ENCODE measurements around the gene ZNF304.

The ZNF304 gene

GRCh38 chr19:57320180-57321084 lies 30.6 kb upstream of the ZNF304 start, which contains the start of gene ZNF543:
TSS of gene ZNF543 (plus strand) at chr19:57320472. CDS start at chr19:57320854, 382 bp downstream.
- peaks cover 5% of the 10 kb centered on the region for H3K4me1 ChIP-seq (ENCODE audit: insufficient read depth, poor library complexity, severe bottlenecking)
- H3K9me3 ChIP-seq (ENCODE audit: severe bottlenecking), result no peaks in the 10 kb centered on the region
- H3K36me3 ChIP-seq (ENCODE audit: low read depth), result peaks cover 20% of the 10 kb centered on the region
- ATAC-seq (ENCODE audit: low read depth), result peak; percentile 99
- peak within 1 kb of the TSS; percentile 6 for H3K27ac ChIP-seq (ENCODE audit: poor library complexity, severe bottlenecking)
- TF ChIP-seq CTCF (IDR thresholded peaks at IDR 0.05; ENCODE audit: poor library complexity, severe bottlenecking), result no peak
- peak; percentile 95 for DNase-seq (ENCODE audit: low spot score)
- no peaks in the 10 kb centered on the region for H3K27me3 ChIP-seq (ENCODE audit: insufficient read depth, poor library complexity, severe bottlenecking)
- H3K4me3 ChIP-seq (ENCODE audit: severe bottlenecking), result peak within 1 kb of the TSS; percentile 82

- no peaks in the 10 kb centered on the region for H3K27me3 ChIP-seq (ENCODE audit: insufficient read depth, poor library complexity, severe bottlenecking)
- peaks cover 5% of the 10 kb centered on the region for H3K4me1 ChIP-seq (ENCODE audit: insufficient read depth, poor library complexity, severe bottlenecking)
- H3K4me3 ChIP-seq (ENCODE audit: severe bottlenecking), result peak overlapping the region; percentile 82
- H3K36me3 ChIP-seq (ENCODE audit: low read depth), result peaks cover 27% of the 10 kb centered on the region
- no peaks in the 10 kb centered on the region for H3K9me3 ChIP-seq (ENCODE audit: severe bottlenecking)
- no peak overlapping the region for H3K27ac ChIP-seq (ENCODE audit: poor library complexity, severe bottlenecking)
- DNase-seq (ENCODE audit: low spot score) (no peak), ATAC-seq (ENCODE audit: low read depth) (no peak)
- no peak for TF ChIP-seq CTCF (IDR thresholded peaks at IDR 0.05; ENCODE audit: poor library complexity, severe bottlenecking)
Observed at GRCh38 chr19:57321116-57321515, 30.0 kb upstream of the ZNF304 start.

- no peaks in the 10 kb centered on the region for H3K9me3 ChIP-seq (ENCODE audit: severe bottlenecking)
- no peak for TF ChIP-seq CTCF (IDR thresholded peaks at IDR 0.05; ENCODE audit: poor library complexity, severe bottlenecking)
- DNase-seq (ENCODE audit: low spot score), result no peak
Observed at GRCh38 chr19:57321751-57322150, 29.3 kb upstream of the ZNF304 start.

GRCh38 chr19:57324992-57325391 lies 26.1 kb upstream of the ZNF304 start:
- no peak overlapping the region for H3K27ac ChIP-seq (ENCODE audit: poor library complexity, severe bottlenecking)
- TF ChIP-seq CTCF (IDR thresholded peaks at IDR 0.05; ENCODE audit: poor library complexity, severe bottlenecking), result no peak
- peaks cover 5% of the 10 kb centered on the region for H3K4me1 ChIP-seq (ENCODE audit: insufficient read depth, poor library complexity, severe bottlenecking)
- H3K4me3 ChIP-seq (ENCODE audit: severe bottlenecking), result no peak overlapping the region
- ATAC-seq (ENCODE audit: low read depth), result no peak
- DNase-seq (ENCODE audit: low spot score), result no peak
- H3K27me3 ChIP-seq (ENCODE audit: insufficient read depth, poor library complexity, severe bottlenecking), result no peaks in the 10 kb centered on the region
- H3K36me3 ChIP-seq (ENCODE audit: low read depth), result peaks cover 58% of the 10 kb centered on the region
- H3K9me3 ChIP-seq (ENCODE audit: severe bottlenecking), result no peaks in the 10 kb centered on the region

More at GRCh38 chr19:57321751-57322150, 29.3 kb upstream of the ZNF304 start:
- Histone ChIP-seq H3K27ac (ENCODE audit: poor library complexity, severe bottlenecking) (no peak overlapping the region), H3K4me3 (ENCODE audit: severe bottlenecking) (peak overlapping the region; percentile 82), H3K4me1 (ENCODE audit: insufficient read depth, poor library complexity, severe bottlenecking) (peaks cover 5% of the 10 kb centered on the region), H3K27me3 (ENCODE audit: insufficient read depth, poor library complexity, severe bottlenecking) (no peaks in the 10 kb centered on the region), H3K36me3 (ENCODE audit: low read depth) (peaks cover 32% of the 10 kb centered on the region)
- no peak for ATAC-seq (ENCODE audit: low read depth)

- no peak for TF ChIP-seq CTCF (IDR thresholded peaks at IDR 0.05; ENCODE audit: poor library complexity, severe bottlenecking)
- no peaks in the 10 kb centered on the region for H3K4me1 ChIP-seq (ENCODE audit: insufficient read depth, poor library complexity, severe bottlenecking)
- no peak for ATAC-seq (ENCODE audit: low read depth)
Observed at GRCh38 chr19:57327993-57328392, 23.1 kb upstream of the ZNF304 start.

More at GRCh38 chr19:57327993-57328392, 23.1 kb upstream of the ZNF304 start:
- Histone ChIP-seq H3K9me3 (ENCODE audit: severe bottlenecking) (no peaks in the 10 kb centered on the region), H3K4me3 (ENCODE audit: severe bottlenecking) (no peak overlapping the region), H3K36me3 (ENCODE audit: low read depth) (peaks cover 64% of the 10 kb centered on the region), H3K27me3 (ENCODE audit: insufficient read depth, poor library complexity, severe bottlenecking) (no peaks in the 10 kb centered on the region), H3K27ac (ENCODE audit: poor library complexity, severe bottlenecking) (no peak overlapping the region)
- no peak for DNase-seq (ENCODE audit: low spot score)
